ENCODE results near the gene RPS24.
"Not testable (repeated sequence)": the region's sequence is repeated elsewhere in the genome, so short reads cannot be mapped to it uniquely, and the experiment has no call there.

The RPS24 gene

GRCh38 chr10:78049851-78050250, 16.2 kb downstream of the RPS24 start:
- DNase-seq (ENCODE audit: low read depth, low spot score): no peak

GRCh38 chr10:78053211-78053868, 19.7 kb downstream of the RPS24 start:
- DNase-seq (ENCODE audit: low read depth, low spot score): no peak

GRCh38 chr10:78058562-78058961, 24.9 kb downstream of the RPS24 start:
- DNase-seq (ENCODE audit: low read depth, low spot score): no peak

GRCh38 chr10:78059906-78060702, 26.4 kb downstream of the RPS24 start:
- no peak for DNase-seq (ENCODE audit: low read depth, low spot score)

GRCh38 chr10:78062296-78062695, 28.6 kb downstream of the RPS24 start:
- no peak for DNase-seq (ENCODE audit: low read depth, low spot score)

GRCh38 chr10:78063236-78063635, 29.6 kb downstream of the RPS24 start:
- DNase-seq (ENCODE audit: low read depth, low spot score): no peak

GRCh38 chr10:78064919-78065318, 31.3 kb downstream of the RPS24 start:
- DNase-seq (ENCODE audit: low read depth, low spot score): not testable (repeated sequence)

- no peak for DNase-seq (ENCODE audit: low read depth, low spot score)
Observed at GRCh38 chr10:78065611-78066010, 31.9 kb downstream of the RPS24 start.

GRCh38 chr10:78066012-78066411, 32.3 kb downstream of the RPS24 start:
- no peak for DNase-seq (ENCODE audit: low read depth, low spot score)

GRCh38 chr10:78066728-78067430, 33.2 kb downstream of the RPS24 start:
- no peak for DNase-seq (ENCODE audit: low read depth, low spot score)

GRCh38 chr10:78069151-78069550, 35.5 kb downstream of the RPS24 start:
- no peak for DNase-seq (ENCODE audit: low read depth, low spot score)

- DNase-seq (ENCODE audit: low read depth, low spot score): not testable (repeated sequence)
Observed at GRCh38 chr10:78070064-78070463, 36.4 kb downstream of the RPS24 start.

- no peak for DNase-seq (ENCODE audit: low read depth, low spot score)
Observed at GRCh38 chr10:78070726-78071125, 37.1 kb downstream of the RPS24 start.

GRCh38 chr10:78071140-78071856, 37.6 kb downstream of the RPS24 start:
- no peak for DNase-seq (ENCODE audit: low read depth, low spot score)

- DNase-seq (ENCODE audit: low read depth, low spot score): no peak
Observed at GRCh38 chr10:78071857-78072179, 38.2 kb downstream of the RPS24 start.

- DNase-seq (ENCODE audit: low read depth, low spot score): no peak
Observed at GRCh38 chr10:78072504-78072903, 38.8 kb downstream of the RPS24 start.

GRCh38 chr10:78075806-78076205, 42.1 kb downstream of the RPS24 start:
- DNase-seq (ENCODE audit: low read depth, low spot score): not testable (repeated sequence)

GRCh38 chr10:78078539-78079330, 45.1 kb downstream of the RPS24 start:
- no peak for DNase-seq (ENCODE audit: low read depth, low spot score)

- no peak for DNase-seq (ENCODE audit: low read depth, low spot score)
Observed at GRCh38 chr10:78079411-78079810, 45.7 kb downstream of the RPS24 start.

- no peak for DNase-seq (ENCODE audit: low read depth, low spot score)
Observed at GRCh38 chr10:78081292-78081691, 47.6 kb downstream of the RPS24 start.

GRCh38 chr10:78082636-78083035, 49.0 kb downstream of the RPS24 start:
- DNase-seq (ENCODE audit: low read depth, low spot score): no peak

Data from activated CD4-positive, CD25-positive, alpha-beta regulatory T cell treated with anti-CD3 and anti-CD28 coated beads, Interleukin-2, amount 50 U/mL, for 16 hours (primary cell).